PFSK-1 (cell line): ENCODE data around the gene ZNF737.

Experiments used
- POLR2AphosphoS5 ChIP-seq: IDR thresholded peaks from 2 replicates; pipeline ENCODE4 v1.6.1; 2012; ENCODE audit warnings: low read depth, mild to moderate bottlenecking, control low read depth, low read length, moderate library complexity
- REST ChIP-seq, 2 experiments: IDR thresholded peaks; 2 replicates each; pipeline versions ENCODE4 v1.6.1 to v1.8.0; 2011 to 2012; ENCODE audit warnings: low read depth in 2 of 2, low read length in 2 of 2, control low read depth in 1 of 2, inconsistent platforms in 1 of 2, mild to moderate bottlenecking in 1 of 2, moderate library complexity in 1 of 2; ENCODE audit not compliant: insufficient read depth in 1 of 2
- TAF1 ChIP-seq: IDR thresholded peaks from 2 replicates; pipeline ENCODE4 v1.6.1; 2012; ENCODE audit warnings: low read length, control low read depth, borderline replicate concordance; ENCODE audit not compliant: insufficient read depth

- no peak for TF ChIP-seq REST (IDR thresholded peaks at IDR 0.05; ENCODE audit: insufficient read depth in 1 of 2, low read depth in 2 of 2, low read length in 2 of 2)
- no peak for TF ChIP-seq POLR2AphosphoS5
- no peak for TF ChIP-seq TAF1
These were observed 7.6 kb downstream of the ZNF737 start for GRCh38 chr19:20558011-20558410.
